ENCODE data around the gene ZNF883.

- no peak for TF ChIP-seq CTCF (IDR thresholded peaks at IDR 0.05)
- TF ChIP-seq POLR2A (IDR thresholded peaks at IDR 0.05) = no peak
These were observed 14.2 kb upstream of the ZNF883 start for GRCh38 chr9:113026200-113026599.

Data from Peyer's patch (tissue), 4 donors.